HEK293T (cell line): ENCODE measurements around the gene SLC6A1.

Experiments used
- CTCF ChIA-PET: fragments of 350-600 bp; formaldehyde crosslinking; extraction: SDS; loops from one replicate; lab custom pipeline; 2021; ENCODE audit warnings: antibody characterized with exemption, inconsistent platforms; lab: Yijun Ruan, JAX
- POLR2A ChIA-PET: fragments of 350-600 bp; formaldehyde crosslinking; extraction: SDS; loops from one replicate; lab custom pipeline; 2020; ENCODE audit warnings: antibody characterized with exemption, inconsistent platforms; lab: Yijun Ruan, JAX
- DNase-seq: peaks from one replicate; pipeline ENCODE4 v3.0.0; 2012; ENCODE audit warnings: mixed read lengths; ENCODE audit errors: extremely low spot score
- ARNT ChIP-seq: fragments of 450-650 bp; IDR thresholded peaks from 2 replicates; pipeline ENCODE4 v1.6.1; 2017; ENCODE audit warnings: mild to moderate bottlenecking
- BHLHE40 ChIP-seq: fragments of 450-650 bp; IDR thresholded peaks from 2 replicates; pipeline ENCODE4 v1.6.1; 2016; ENCODE audit warnings: mild to moderate bottlenecking, moderate library complexity, borderline replicate concordance
- CTBP1 ChIP-seq: fragments of 450-650 bp; IDR thresholded peaks from 2 replicates; pipeline ENCODE4 v1.6.1; 2016; ENCODE audit warnings: borderline replicate concordance
- ELF4 ChIP-seq: fragments of 450-650 bp; IDR thresholded peaks from 2 replicates; pipeline ENCODE4 v1.6.1; 2017; ENCODE audit warnings: antibody characterized with exemption
- FOXA1 ChIP-seq: fragments of 450-650 bp; IDR thresholded peaks from 2 replicates; pipeline ENCODE4 v1.6.1; 2016; ENCODE audit warnings: mild to moderate bottlenecking
- FOXK2 ChIP-seq: fragments of 450-650 bp; IDR thresholded peaks from 2 replicates; pipeline ENCODE4 v1.6.1; 2016; ENCODE audit warnings: mild to moderate bottlenecking
- FOXM1 ChIP-seq: fragments of 450-650 bp; IDR thresholded peaks from 2 replicates; pipeline ENCODE4 v1.6.1; 2017; ENCODE audit warnings: mild to moderate bottlenecking, borderline replicate concordance
- HDGF ChIP-seq: fragments of 450-650 bp; IDR thresholded peaks from 2 replicates; pipeline ENCODE4 v1.6.1; 2017; ENCODE audit warnings: antibody characterized with exemption, borderline replicate concordance
- L3MBTL2 ChIP-seq: fragments of 450-650 bp; conservative IDR thresholded peaks from 2 replicates; pipeline ENCODE4 v1.6.1; 2016; ENCODE audit warnings: mild to moderate bottlenecking
- LEF1 ChIP-seq: fragments of 450-650 bp; IDR thresholded peaks from 2 replicates; pipeline ENCODE4 v1.6.1; 2017; ENCODE audit warnings: mild to moderate bottlenecking, borderline replicate concordance
- NFRKB ChIP-seq: fragments of 450-650 bp; IDR thresholded peaks from 2 replicates; pipeline ENCODE4 v1.6.1; 2016; ENCODE audit warnings: mild to moderate bottlenecking, moderate library complexity
- SP1 ChIP-seq: fragments of 450-650 bp; IDR thresholded peaks from 2 replicates; pipeline ENCODE4 v1.6.1; 2017
- SUZ12 ChIP-seq: fragments of 450-650 bp; IDR thresholded peaks from 2 replicates; pipeline ENCODE4 v1.6.1; 2016; ENCODE audit warnings: mild to moderate bottlenecking
- TARDBP ChIP-seq: fragments of 450-650 bp; IDR thresholded peaks from 2 replicates; pipeline ENCODE4 v1.6.1; 2016
- ZNF384 ChIP-seq: fragments of 450-650 bp; IDR thresholded peaks from 2 replicates; pipeline ENCODE4 v1.6.1; 2016
- TF ChIP-seq, protein P1 (sequence below): fragments of 450-650 bp; IDR thresholded peaks from 2 replicates; pipeline ENCODE4 v1.6.1; 2016

Gene SLC6A1

GRCh38 chr3:10956531-10956930, 36.0 kb upstream of the SLC6A1 start:
- TF ChIP-seq TARDBP (no peak), FOXM1 (no peak), SUZ12 (no peak), ELF4 (no peak), BHLHE40 (no peak), L3MBTL2 (no peak)
- TF ChIP-seq, protein P1, sequence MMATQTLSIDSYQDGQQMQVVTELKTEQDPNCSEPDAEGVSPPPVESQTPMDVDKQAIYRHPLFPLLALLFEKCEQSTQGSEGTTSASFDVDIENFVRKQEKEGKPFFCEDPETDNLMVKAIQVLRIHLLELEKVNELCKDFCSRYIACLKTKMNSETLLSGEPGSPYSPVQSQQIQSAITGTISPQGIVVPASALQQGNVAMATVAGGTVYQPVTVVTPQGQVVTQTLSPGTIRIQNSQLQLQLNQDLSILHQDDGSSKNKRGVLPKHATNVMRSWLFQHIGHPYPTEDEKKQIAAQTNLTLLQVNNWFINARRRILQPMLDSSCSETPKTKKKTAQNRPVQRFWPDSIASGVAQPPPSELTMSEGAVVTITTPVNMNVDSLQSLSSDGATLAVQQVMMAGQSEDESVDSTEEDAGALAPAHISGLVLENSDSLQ, result no peak
- ChIA-PET CTCF (interaction anchor here (0.6 kb wide), 1 partner anchor 42 kb away, joined by 3 read pairs; no protein-coding TSS in a partner anchor), POLR2A (no interaction called here)
- DNase-seq, result no peak

GRCh38 chr3:10956986-10957385, 35.6 kb upstream of the SLC6A1 start:
- no peak for DNase-seq
- ChIA-PET POLR2A (no interaction called here), CTCF (no interaction called here)
- TF ChIP-seq LEF1 (no peak), ELF4 (no peak), L3MBTL2 (no peak), FOXA1 (no peak), FOXM1 (no peak), TARDBP (no peak), ARNT (no peak), BHLHE40 (no peak), SUZ12 (no peak), CTBP1 (no peak), FOXK2 (no peak), SP1 (no peak), HDGF (no peak), ZNF384 (no peak), NFRKB (no peak)
- TF ChIP-seq, protein P1, result no peak

- TF ChIP-seq FOXM1 (no peak), FOXA1 (no peak), SP1 (no peak), L3MBTL2 (no peak), HDGF (no peak), FOXK2 (no peak), ZNF384 (no peak), ELF4 (no peak), NFRKB (no peak), SUZ12 (no peak)
- TF ChIP-seq, protein P1, result no peak
- CTCF ChIA-PET, result interaction anchor here (1.0 kb wide), 2 partner anchors 12 to 102 kb away, joined by 3 to 5 read pairs; no protein-coding TSS in a partner anchor
- POLR2A ChIA-PET, result no interaction called here
- DNase-seq, result no peak
Measured at GRCh38 chr3:10957976-10958749, 34.4 kb upstream of the SLC6A1 start.

- TF ChIP-seq LEF1, result no peak
- no peak for TF ChIP-seq ARNT
- TF ChIP-seq BHLHE40, result no peak
- TF ChIP-seq SUZ12, result no peak
- TF ChIP-seq ZNF384, result no peak
- TF ChIP-seq FOXA1, result no peak
- TF ChIP-seq TARDBP, result no peak
- no peak for TF ChIP-seq CTBP1
- no peak for TF ChIP-seq L3MBTL2
- TF ChIP-seq FOXK2, result no peak
- TF ChIP-seq HDGF, result no peak
- DNase-seq, result no peak
- POLR2A ChIA-PET, result no interaction called here
- CTCF ChIA-PET, result no interaction called here
Measured at GRCh38 chr3:10960255-10960654, 32.3 kb upstream of the SLC6A1 start.

GRCh38 chr3:10961921-10962320, 30.6 kb upstream of the SLC6A1 start:
- POLR2A ChIA-PET, result no interaction called here
- TF ChIP-seq SP1, result no peak
- TF ChIP-seq NFRKB, result no peak
- TF ChIP-seq ARNT, result no peak
- TF ChIP-seq CTBP1, result no peak
- TF ChIP-seq BHLHE40, result no peak
- TF ChIP-seq FOXA1, result no peak
- TF ChIP-seq LEF1, result no peak
- TF ChIP-seq FOXM1, result no peak
- TF ChIP-seq HDGF, result no peak
- no peak for TF ChIP-seq ELF4
- CTCF ChIA-PET, result interaction anchor here (1.1 to 1.2 kb wide), 2 partner anchors 11 to 98 kb away, joined by 3 to 4 read pairs; no protein-coding TSS in a partner anchor
- DNase-seq, result no peak

GRCh38 chr3:10962481-10963036, 30.0 kb upstream of the SLC6A1 start:
- TF ChIP-seq CTBP1 (no peak), LEF1 (no peak), ARNT (no peak), BHLHE40 (no peak), TARDBP (no peak), NFRKB (no peak), HDGF (no peak), SUZ12 (no peak), ELF4 (no peak), L3MBTL2 (no peak), FOXM1 (no peak), SP1 (no peak), ZNF384 (no peak), FOXK2 (no peak), FOXA1 (no peak)
- TF ChIP-seq, protein P1, result no peak
- no peak for DNase-seq
- ChIA-PET CTCF (interaction anchor here (1.1 to 1.2 kb wide), 2 partner anchors 11 to 97 kb away, joined by 3 to 4 read pairs; no protein-coding TSS in a partner anchor), POLR2A (no interaction called here)
